Raji (cell line): ENCODE data around the gene TGFBR2.

Source experiments
- POLR2A ChIP-seq: IDR thresholded peaks from 2 replicates; pipeline ENCODE4 v1.6.1; 2011; ENCODE audit warnings: low read depth, low read length, control low read depth; ENCODE audit not compliant: insufficient read depth

Gene TGFBR2

GRCh38 chr3:30637310-30638219 lies 31.2 kb downstream of the TGFBR2 start:
- no peak for TF ChIP-seq POLR2A

GRCh38 chr3:30638685-30639412 lies 32.4 kb downstream of the TGFBR2 start:
- TF ChIP-seq POLR2A: no peak

- TF ChIP-seq POLR2A: no peak
These were observed 33.5 kb downstream of the TGFBR2 start for GRCh38 chr3:30639937-30640336.

GRCh38 chr3:30640851-30641250 lies 34.5 kb downstream of the TGFBR2 start:
- no peak for TF ChIP-seq POLR2A

DNA sequence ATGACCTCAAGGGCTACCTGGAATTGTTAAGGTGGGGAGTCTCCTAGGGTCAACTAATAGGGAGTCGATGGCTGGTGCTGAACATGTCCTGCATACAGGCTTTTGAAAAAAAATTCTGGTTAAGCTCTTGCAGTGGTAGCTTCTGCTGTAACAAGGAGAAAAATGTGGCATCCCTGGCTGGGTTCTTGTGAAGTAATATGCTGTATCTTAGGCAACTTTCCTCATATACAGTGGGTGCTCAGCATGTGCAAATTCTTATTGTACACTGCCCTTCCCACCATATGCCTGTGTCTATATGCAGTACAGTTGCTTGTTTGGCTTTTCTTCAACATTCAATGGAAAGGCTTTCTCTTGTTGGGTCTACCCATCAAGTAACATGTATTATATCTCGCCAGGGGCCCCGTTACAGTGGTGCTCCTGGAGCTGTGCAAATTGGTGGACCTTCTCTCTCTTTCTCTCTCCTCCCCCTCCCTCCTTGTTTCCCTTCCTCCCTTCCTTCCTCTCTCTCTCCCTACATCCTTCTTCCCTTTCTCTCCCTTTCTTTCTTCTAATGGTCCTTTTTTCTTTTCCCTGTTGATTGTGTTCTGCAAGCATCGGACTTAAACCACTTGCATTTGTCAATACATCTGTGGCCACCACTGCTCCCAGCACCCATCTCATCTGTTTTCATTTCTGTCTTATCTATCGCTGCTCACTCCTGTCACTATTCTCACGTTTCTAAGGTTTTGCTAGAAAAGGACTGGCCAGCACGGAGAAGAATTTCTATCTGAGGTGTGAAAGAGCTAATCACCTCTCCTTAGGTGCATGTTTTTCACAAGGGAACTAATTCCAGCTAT lies 35.2 kb downstream of the TGFBR2 start:
- TF ChIP-seq POLR2A: no peak

DNA sequence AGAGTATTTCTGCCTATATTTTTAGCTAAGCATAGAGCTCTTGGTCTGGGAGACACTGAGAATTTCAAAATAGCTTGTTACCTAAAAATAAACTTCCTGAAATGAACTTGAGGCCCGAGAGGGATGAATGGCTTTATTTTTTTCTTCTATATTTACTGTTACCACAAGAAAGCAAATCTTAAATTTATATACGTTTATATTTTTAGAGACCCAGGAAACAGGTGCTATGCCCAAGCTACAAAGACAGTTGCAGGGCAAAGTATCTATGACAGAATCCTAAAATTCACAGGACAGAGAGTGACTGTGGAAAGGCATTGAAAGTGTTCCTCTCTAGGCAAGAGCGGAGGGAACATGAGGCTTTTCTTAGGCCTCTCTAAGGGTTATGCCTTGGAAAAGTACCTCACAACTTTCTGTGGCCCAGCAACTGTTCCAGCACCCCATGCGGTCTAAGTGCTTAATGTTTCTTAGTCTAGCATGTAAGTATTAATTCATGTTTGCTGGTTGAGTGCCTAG lies 36.5 kb downstream of the TGFBR2 start:
- TF ChIP-seq POLR2A: no peak

- no peak for TF ChIP-seq POLR2A
These were observed 37.5 kb downstream of the TGFBR2 start for GRCh38 chr3:30643763-30644462.

DNA sequence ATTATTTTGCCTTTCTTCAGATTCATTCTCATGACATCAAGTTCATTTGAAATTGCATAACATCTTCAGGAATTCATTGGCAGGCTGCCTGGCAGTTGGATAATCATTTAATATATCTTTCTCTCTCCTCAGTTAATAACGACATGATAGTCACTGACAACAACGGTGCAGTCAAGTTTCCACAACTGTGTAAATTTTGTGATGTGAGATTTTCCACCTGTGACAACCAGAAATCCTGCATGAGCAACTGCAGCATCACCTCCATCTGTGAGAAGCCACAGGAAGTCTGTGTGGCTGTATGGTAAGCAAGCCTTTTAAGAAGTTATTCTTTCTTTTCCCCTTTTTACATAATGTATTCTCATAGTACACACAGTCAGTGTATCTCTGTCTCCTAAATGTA lies 38.2 kb downstream of the TGFBR2 start:
- TF ChIP-seq POLR2A: no peak

DNA sequence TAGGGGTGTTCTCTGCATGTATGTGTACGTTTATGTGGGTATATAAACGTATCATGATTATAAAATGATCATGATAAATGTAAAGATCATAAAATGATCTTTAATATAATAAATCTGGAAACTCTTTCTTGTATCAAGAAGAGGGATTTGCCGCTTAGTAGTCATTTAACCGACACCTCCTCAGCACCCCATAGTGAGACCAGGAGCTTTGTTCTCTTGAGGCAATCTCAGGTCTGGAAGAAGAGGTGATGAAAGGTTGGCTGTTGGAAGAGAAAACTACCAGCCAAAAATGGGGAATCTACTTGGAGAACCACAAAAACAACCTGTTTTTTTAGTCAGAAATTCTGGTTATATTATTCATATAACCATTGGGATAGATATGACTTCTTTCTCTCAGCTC lies 38.7 kb downstream of the TGFBR2 start:
- no peak for TF ChIP-seq POLR2A

GRCh38 chr3:30646181-30646876 lies 39.9 kb downstream of the TGFBR2 start:
- TF ChIP-seq POLR2A: no peak

GRCh38 chr3:30646961-30647752 lies 40.8 kb downstream of the TGFBR2 start:
- TF ChIP-seq POLR2A: no peak

DNA sequence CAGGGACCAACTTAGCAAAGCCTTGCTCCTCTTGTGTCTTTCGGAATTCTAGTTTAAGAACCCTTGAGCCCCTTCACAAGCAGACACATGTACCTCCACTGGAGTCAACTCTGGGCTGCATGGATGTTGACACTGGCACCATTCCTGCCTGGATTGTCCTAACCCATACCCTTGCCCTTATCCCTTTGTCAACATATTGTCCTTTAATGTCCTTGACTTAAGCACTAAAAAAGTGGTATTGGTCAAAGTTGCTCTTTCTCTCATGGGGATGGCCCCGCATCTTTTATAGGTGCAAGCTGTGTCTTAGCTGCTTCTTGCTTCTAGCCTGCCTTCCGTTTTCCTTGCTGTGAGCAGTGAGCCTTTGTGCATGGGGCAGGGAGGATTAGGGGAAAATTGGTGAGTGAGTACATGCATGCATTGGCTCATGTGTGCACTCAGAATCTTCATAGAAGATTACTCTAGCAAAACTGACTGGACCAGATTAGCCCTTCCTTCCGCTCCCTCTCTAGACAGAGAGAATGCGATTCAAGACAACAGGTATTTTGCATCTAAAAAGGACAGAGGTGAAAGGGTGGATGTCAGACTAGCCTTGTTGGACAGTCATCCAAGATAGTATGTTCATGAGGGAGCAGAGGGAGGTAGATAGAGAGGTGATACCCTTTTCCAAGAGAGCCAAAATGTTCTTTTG lies 42.4 kb downstream of the TGFBR2 start:
- TF ChIP-seq POLR2A: no peak

- TF ChIP-seq POLR2A: no peak
These were observed 43.3 kb downstream of the TGFBR2 start for GRCh38 chr3:30649572-30650318.
